H9 (cell line): Measurements from ENCODE around the gene CALR3. TPM values are rescaled to one million over a fixed set of nuclear protein-coding genes. Genes with fewer than 3 reads are reported as not detected.

Source experiments
- DNase-seq: peaks from one replicate; pipeline ENCODE4 v3.0.0-alpha.2; 2017
- H2AFZ ChIP-seq: one replicate; pipeline ENCODE4 v1.6.1; 2013; ENCODE audit warnings: mild to moderate bottlenecking, low read length, control low read depth, moderate library complexity
- H2AK5ac ChIP-seq: 2 replicates; pipeline ENCODE4 v1.6.1; 2013; ENCODE audit warnings: low read length, control low read depth, mixed read lengths; ENCODE audit not compliant: insufficient read length
- H2BK120ac ChIP-seq: one replicate; pipeline ENCODE4 v1.6.1; 2013; ENCODE audit warnings: low read depth, mild to moderate bottlenecking, low read length, control low read depth, inconsistent platforms; ENCODE audit not compliant: poor library complexity, severe bottlenecking
- H2BK12ac ChIP-seq: 2 replicates; pipeline ENCODE4 v1.6.1; 2013; ENCODE audit warnings: low read length, control low read depth, mixed read lengths, low read depth; ENCODE audit not compliant: insufficient read length
- H2BK15ac ChIP-seq: 2 replicates; pipeline ENCODE4 v1.6.1; 2013; ENCODE audit warnings: low read depth, low read length, control low read depth
- H2BK20ac ChIP-seq: one replicate; pipeline ENCODE4 v1.6.1; 2013; ENCODE audit warnings: low read depth, mild to moderate bottlenecking, low read length, control low read depth, inconsistent platforms; ENCODE audit not compliant: poor library complexity, severe bottlenecking
- H2BK5ac ChIP-seq: 2 replicates; pipeline ENCODE4 v1.6.1; 2013; ENCODE audit warnings: low read length, control low read depth, mixed read lengths; ENCODE audit not compliant: insufficient read length
- H3K14ac ChIP-seq: 2 replicates; pipeline ENCODE4 v1.6.1; 2013; ENCODE audit warnings: low read length, control low read depth; ENCODE audit not compliant: insufficient read depth
- H3K18ac ChIP-seq: 2 replicates; pipeline ENCODE4 v1.6.1; 2013; ENCODE audit warnings: low read depth, mild to moderate bottlenecking, mixed read lengths, low read length, control low read depth; ENCODE audit not compliant: insufficient read length
- H3K23ac ChIP-seq: 2 replicates; pipeline ENCODE4 v1.6.1; 2013; ENCODE audit warnings: low read length, control low read depth, mixed read lengths, low read depth; ENCODE audit not compliant: insufficient read length
- H3K23me2 ChIP-seq: 2 replicates; pipeline ENCODE4 v1.6.1; 2013; ENCODE audit warnings: low read depth, mild to moderate bottlenecking, mixed read lengths, low read length, control low read depth; ENCODE audit not compliant: insufficient read length, poor library complexity, severe bottlenecking
- H3K27ac ChIP-seq: 2 replicates; pipeline ENCODE4 v1.5.1; 2013; ENCODE audit warnings: low read length, control low read depth, mixed read lengths, low read depth; ENCODE audit not compliant: insufficient read length
- H3K27me3 ChIP-seq: 2 replicates; pipeline ENCODE4 v1.6.1; 2013; ENCODE audit warnings: low read length, control low read depth, inconsistent platforms; ENCODE audit not compliant: insufficient read depth
- H3K4ac ChIP-seq: 2 replicates; pipeline ENCODE4 v1.6.1; 2013; ENCODE audit warnings: low read depth, mild to moderate bottlenecking, control low read depth, inconsistent platforms, low read length, moderate library complexity
- H3K4me1 ChIP-seq: 2 replicates; pipeline ENCODE4 v1.6.1; 2013; ENCODE audit warnings: low read length, control low read depth, inconsistent platforms; ENCODE audit not compliant: insufficient read depth
- H3K4me2 ChIP-seq: 2 replicates; pipeline ENCODE4 v1.6.1; 2013; ENCODE audit warnings: low read length, control low read depth, mixed read lengths; ENCODE audit not compliant: insufficient read length, insufficient read depth
- H3K56ac ChIP-seq: 2 replicates; pipeline ENCODE4 v1.6.1; 2013; ENCODE audit warnings: low read depth, mild to moderate bottlenecking, mixed read lengths, low read length, control low read depth; ENCODE audit not compliant: insufficient read length
- H3K79me1 ChIP-seq: 2 replicates; pipeline ENCODE4 v1.6.1; 2013; ENCODE audit warnings: low read depth, mild to moderate bottlenecking, moderate library complexity, low read length, control low read depth, inconsistent platforms; ENCODE audit not compliant: insufficient read depth, poor library complexity, severe bottlenecking
- H3K79me2 ChIP-seq: 2 replicates; pipeline ENCODE4 v1.6.1; 2013; ENCODE audit warnings: low read length, control low read depth, inconsistent platforms; ENCODE audit not compliant: insufficient read depth
- H3K9ac ChIP-seq: 2 replicates; pipeline ENCODE4 v1.6.1; 2013; ENCODE audit warnings: low read length, control low read depth, mixed read lengths; ENCODE audit not compliant: insufficient read length; ENCODE audit errors: extremely low read depth
- H3K9me3 ChIP-seq: one replicate; pipeline ENCODE4 v1.6.1; 2013; ENCODE audit warnings: low read depth, low read length, inconsistent platforms; ENCODE audit not compliant: control insufficient read depth
- H3T11ph ChIP-seq: one replicate; pipeline ENCODE4 v1.6.1; 2013; ENCODE audit warnings: mild to moderate bottlenecking, low read length, control low read depth, inconsistent platforms
- H4K20me1 ChIP-seq: one replicate; pipeline ENCODE4 v1.6.1; 2013; ENCODE audit not compliant: control insufficient read depth, insufficient read length, insufficient read depth
- H4K5ac ChIP-seq: 2 replicates; pipeline ENCODE4 v1.6.1; 2013; ENCODE audit warnings: low read depth, mild to moderate bottlenecking, mixed read lengths, low read length, control low read depth; ENCODE audit not compliant: insufficient read length
- H4K8ac ChIP-seq: replicated peaks from 2 replicates; pipeline ENCODE4 v1.6.1; 2013; ENCODE audit warnings: low read length, control low read depth, mixed read lengths, low read depth; ENCODE audit not compliant: insufficient read length
- H4K91ac ChIP-seq: 2 replicates; pipeline ENCODE4 v1.6.1; 2013; ENCODE audit warnings: low read depth, mild to moderate bottlenecking, moderate library complexity, mixed read lengths, low read length, control low read depth; ENCODE audit not compliant: insufficient read length
- H3K27ac Mint-ChIP-seq, 3 experiments: 2 replicates in 2 of 3; 3 replicates in 1 of 3; pipeline ENCODE4 v1.8.0; 2020 to 2021; ENCODE audit warnings: mixed read lengths in 3 of 3, mild to moderate bottlenecking in 1 of 3, moderate library complexity in 1 of 3
- H3K27me3 Mint-ChIP-seq: 2 replicates; pipeline ENCODE4 v1.8.0; 2021; ENCODE audit warnings: low read depth, mild to moderate bottlenecking, moderate library complexity, mixed read lengths
- H3K36me3 Mint-ChIP-seq, 3 experiments: 2 replicates in 2 of 3; 3 replicates in 1 of 3; pipeline ENCODE4 v1.8.0; 2020 to 2021; ENCODE audit warnings: low read depth in 3 of 3, mixed read lengths in 3 of 3; ENCODE audit not compliant: insufficient read depth in 1 of 3
- H3K4me1 Mint-ChIP-seq, 2 experiments: 2 replicates each; pipeline ENCODE4 v1.8.0; 2020; ENCODE audit warnings: mixed read lengths in 2 of 2
- H3K4me3 Mint-ChIP-seq, 2 experiments: 2 replicates in 1 of 2; 3 replicates in 1 of 2; pipeline ENCODE4 v1.8.0; 2020 to 2021; ENCODE audit warnings: mild to moderate bottlenecking in 2 of 2, mixed read lengths in 2 of 2, moderate library complexity in 1 of 2
- H3K9me3 Mint-ChIP-seq, 2 experiments: 2 replicates in 1 of 2; 3 replicates in 1 of 2; pipeline ENCODE4 v1.8.0; 2020; ENCODE audit warnings: mild to moderate bottlenecking in 2 of 2, mixed read lengths in 2 of 2, moderate library complexity in 1 of 2
- CTCF ChIP-seq: fragments of 200-600 bp; sonication (generic); conservative IDR thresholded peaks from 3 replicates; pipeline ENCODE4 v1.8.0; 2021; ENCODE audit warnings: antibody characterized with exemption, mild to moderate bottlenecking
- WGBS: extraction: QIAGEN DNeasy Blood & Tissue Kit; methylation state at CpG from one replicate; pipeline ENCODE4 v1.1.7; 2013; ENCODE audit warnings: missing lambda C conversion rate, low lambda C conversion rate, mixed read lengths; ENCODE audit not compliant: insufficient read length; ENCODE audit errors: extremely low coverage; 5-methylcytosine and 5-hydroxymethylcytosine counted together
- total RNA-seq: library from RNA; stranded (reverse); gene quantifications from 2 replicates; pipeline ENCODE4 v1.2.1, GENCODE V29; 2021

CALR3 gene
- total RNA-seq, 1 experiment from 2014 or later: 0.44 TPM

- no peak overlapping the region for H4K8ac ChIP-seq
These were observed 35.5 kb downstream of the CALR3 start for GRCh38 chr19:16460454-16460853.

More at GRCh38 chr19:16460454-16460853, 35.5 kb downstream of the CALR3 start:
- Histone ChIP-seq H3K4me1 (peaks cover 12% of the 10 kb centered on the region; the same call in 1 of the 2 replicates), H3K23me2 (no peaks in the 10 kb centered on the region), H2BK15ac (no peak overlapping the region), H3K79me2 (peaks cover 34% of the 10 kb centered on the region; the same call in 1 of the 2 replicates), H2BK12ac (no peak overlapping the region), H3K79me1 (no peaks in the 10 kb centered on the region), H2AK5ac (no peak overlapping the region), H3K18ac (no peak overlapping the region), H3K14ac (no peak overlapping the region), H3K56ac (no peak overlapping the region), H2BK120ac (no peak overlapping the region), H3K9me3 (no peaks in the 10 kb centered on the region), H4K91ac (no peak overlapping the region), H3K27me3 (no peaks in the 10 kb centered on the region), H3K23ac (no peak overlapping the region), H3K9ac (no peak overlapping the region), H4K5ac (no peak overlapping the region), H2AFZ (no peak overlapping the region), H3T11ph (no peak overlapping the region), H2BK5ac (no peak overlapping the region), H2BK20ac (no peak overlapping the region), H3K27ac (no peak overlapping the region), H4K20me1 (peaks cover 2% of the 10 kb centered on the region), H3K4me2 (no peak overlapping the region), H3K4ac (no peak overlapping the region)
- peaks cover 0 to 5% (median 3%) of the 10 kb centered on the region in 3 experiments; a peak in 4 of 7 replicates for H3K36me3 Mint-ChIP-seq
- H3K27me3 Mint-ChIP-seq: no peaks in the 10 kb centered on the region
- H3K9me3 Mint-ChIP-seq: no peaks in the 10 kb centered on the region
- WGBS: no CpG with 5 or more reads among the region's 8 CpGs
- H3K27ac Mint-ChIP-seq: peak overlapping the region in 2 of 3 experiments; percentile 70 to 85; a peak in 3 of 7 replicates
- no peak for DNase-seq
- no peak for TF ChIP-seq CTCF
- peaks cover 34 to 46% of the 10 kb centered on the region in 2 experiments for H3K4me1 Mint-ChIP-seq
- no peak overlapping the region for H3K4me3 Mint-ChIP-seq
